HG02885 (cell line): ENCODE data around the gene TPBGL.

Experiments used
- ATAC-seq: cut with Tn5 transposase; IDR thresholded peaks from one replicate; pipeline ENCODE4 v1.9.1; 2021; ENCODE audit warnings: mild to moderate bottlenecking; ENCODE audit not compliant: unreplicated experiment, poor library complexity

TPBGL gene

GRCh38 chr11:75244052-75244814, 3.7 kb downstream of the TPBGL start:
- ATAC-seq = no peak

GRCh38 chr11:75245356-75246005, 4.9 kb downstream of the TPBGL start:
- ATAC-seq = no peak

DNA sequence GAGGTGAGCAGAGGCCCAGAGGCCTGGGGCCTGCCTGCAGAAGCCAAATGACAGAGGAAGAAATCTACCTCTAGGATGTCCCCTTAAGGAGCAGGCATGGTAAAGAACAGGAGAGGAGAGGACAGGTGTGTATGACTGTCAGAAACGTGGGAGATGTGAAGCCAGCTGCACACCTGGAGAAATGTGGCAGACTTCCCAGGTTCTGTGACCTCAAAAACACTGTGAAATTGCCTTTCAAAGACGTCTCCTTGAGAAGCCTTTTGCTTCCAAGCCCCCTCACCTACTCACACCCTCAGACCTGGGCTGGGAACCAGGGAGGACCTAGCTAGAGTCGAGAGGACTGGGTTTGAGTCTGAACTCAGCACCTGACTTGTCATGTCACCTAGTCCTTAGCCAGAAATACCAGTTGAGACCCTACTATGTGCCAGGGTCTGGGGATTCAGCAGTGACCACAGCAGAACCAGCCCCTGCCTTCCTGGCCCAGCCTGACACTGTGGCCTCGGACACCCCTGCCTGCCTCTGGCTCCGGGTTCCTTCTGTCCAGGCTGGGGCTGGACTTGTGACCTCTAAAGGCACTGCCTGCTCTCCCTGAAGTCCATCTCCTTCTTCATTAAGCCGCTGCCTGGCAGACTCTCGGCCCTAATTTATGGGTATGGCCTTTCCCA, 5.6 kb downstream of the TPBGL start:
- ATAC-seq = no peak

- ATAC-seq = no peak
These were observed 6.2 kb downstream of the TPBGL start for GRCh38 chr11:75246671-75247350.

DNA sequence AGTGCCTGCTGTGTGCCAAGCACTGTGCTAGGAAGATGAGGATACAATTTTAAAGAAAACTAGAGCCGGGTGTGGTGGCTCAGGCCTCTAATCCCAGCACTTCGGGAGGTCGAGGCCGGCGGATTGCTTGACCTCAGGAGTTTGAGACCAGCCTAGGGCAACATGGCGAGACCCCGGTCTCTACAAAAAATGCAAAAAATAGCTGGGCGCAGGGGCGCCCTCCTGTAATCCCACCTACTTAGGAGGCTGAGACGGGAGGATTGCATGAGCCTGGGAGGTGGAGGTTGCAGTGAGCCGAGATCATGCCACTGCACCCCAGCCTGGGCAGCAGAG, 8.3 kb downstream of the TPBGL start:
- ATAC-seq = peak; percentile 4

GRCh38 chr11:75249704-75250103, 9.1 kb downstream of the TPBGL start:
- ATAC-seq = no peak

DNA sequence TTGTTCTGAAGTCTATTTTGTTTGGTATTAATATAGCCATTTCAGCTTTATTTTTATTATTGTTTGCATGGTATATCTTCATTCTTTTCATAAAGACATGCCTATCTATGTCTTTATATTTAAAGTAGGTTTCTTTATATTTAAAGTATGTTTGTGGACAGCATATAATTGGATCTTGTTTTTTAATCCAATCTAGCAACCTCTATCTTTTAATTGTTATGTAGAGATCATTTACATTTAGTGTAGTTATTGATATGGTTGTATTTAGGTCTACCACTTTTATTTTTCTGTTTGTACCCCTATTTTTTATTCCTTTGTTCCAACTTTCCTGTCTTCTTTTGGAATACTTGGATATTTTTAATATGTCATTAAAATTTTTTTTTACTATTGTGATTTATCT, 13.8 kb downstream of the TPBGL start:
- no peak for ATAC-seq

GRCh38 chr11:75260396-75261170, 20.0 kb downstream of the TPBGL start:
- ATAC-seq = no peak

- no peak for ATAC-seq
These were observed 21.4 kb downstream of the TPBGL start for GRCh38 chr11:75261902-75262361.

DNA sequence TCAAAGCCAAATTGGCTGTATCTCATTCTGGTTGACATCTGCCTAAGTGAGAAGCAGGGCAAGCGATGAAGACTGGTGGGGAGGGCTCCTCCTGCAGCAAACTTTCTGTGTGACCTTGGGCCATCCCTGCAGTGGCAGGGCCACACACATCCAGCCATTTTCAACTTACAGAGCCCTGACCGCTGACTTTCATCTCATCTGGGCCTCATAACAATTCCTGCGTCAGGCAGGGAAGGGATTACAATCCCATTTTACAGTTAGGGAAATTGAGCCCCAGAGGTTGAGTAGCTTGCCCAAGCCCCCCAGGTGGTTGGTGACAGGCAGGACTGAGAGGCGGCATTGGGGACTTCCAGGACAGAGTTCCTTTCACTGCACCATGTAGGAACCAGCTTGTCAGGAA, 21.9 kb downstream of the TPBGL start:
- no peak for ATAC-seq

- ATAC-seq = no peak
These were observed 22.6 kb downstream of the TPBGL start for GRCh38 chr11:75262961-75263852.

DNA sequence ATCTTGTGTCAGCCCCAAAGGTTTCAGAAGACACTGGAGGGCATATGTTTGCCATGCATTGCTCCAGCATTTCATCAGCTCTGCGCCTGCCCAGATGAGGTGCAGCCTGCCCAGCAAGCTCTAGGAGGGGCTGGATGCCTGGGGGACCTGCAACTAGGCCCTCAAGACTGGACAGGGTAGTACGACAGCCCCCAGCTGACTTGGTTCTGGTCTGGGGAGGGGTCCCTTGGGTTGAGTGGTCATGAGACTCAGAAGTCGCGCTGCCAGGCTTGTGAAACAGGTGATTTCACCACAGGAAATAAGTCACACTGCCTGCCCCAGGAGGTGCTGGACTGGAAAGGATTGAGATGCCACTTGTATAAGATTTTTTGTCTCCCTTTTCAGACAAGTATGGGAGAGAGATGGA, 23.4 kb downstream of the TPBGL start:
- ATAC-seq = no peak

GRCh38 chr11:75264356-75264755, 23.8 kb downstream of the TPBGL start:
- no peak for ATAC-seq

DNA sequence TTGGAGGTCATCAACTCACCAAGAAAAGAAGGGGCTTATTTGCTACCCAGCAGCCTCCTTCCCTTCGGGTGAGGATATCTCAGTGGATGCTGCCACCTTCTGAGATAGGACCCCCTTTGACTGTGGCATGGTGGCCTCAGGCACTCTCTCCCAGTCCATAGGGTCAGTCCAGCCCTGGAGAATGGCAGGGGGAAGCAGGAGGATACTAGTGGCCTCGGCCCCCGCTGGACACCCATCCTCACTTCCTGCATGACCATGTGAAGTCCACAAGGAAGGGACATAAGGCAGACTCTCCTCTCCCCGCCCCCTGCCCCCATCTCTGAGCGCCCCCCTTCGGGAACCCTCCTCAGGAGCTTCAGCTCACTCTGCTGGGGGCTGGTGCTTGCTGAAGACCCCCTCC, 24.4 kb downstream of the TPBGL start:
- no peak for ATAC-seq

GRCh38 chr11:75265851-75266531, 25.4 kb downstream of the TPBGL start:
- ATAC-seq = no peak

DNA sequence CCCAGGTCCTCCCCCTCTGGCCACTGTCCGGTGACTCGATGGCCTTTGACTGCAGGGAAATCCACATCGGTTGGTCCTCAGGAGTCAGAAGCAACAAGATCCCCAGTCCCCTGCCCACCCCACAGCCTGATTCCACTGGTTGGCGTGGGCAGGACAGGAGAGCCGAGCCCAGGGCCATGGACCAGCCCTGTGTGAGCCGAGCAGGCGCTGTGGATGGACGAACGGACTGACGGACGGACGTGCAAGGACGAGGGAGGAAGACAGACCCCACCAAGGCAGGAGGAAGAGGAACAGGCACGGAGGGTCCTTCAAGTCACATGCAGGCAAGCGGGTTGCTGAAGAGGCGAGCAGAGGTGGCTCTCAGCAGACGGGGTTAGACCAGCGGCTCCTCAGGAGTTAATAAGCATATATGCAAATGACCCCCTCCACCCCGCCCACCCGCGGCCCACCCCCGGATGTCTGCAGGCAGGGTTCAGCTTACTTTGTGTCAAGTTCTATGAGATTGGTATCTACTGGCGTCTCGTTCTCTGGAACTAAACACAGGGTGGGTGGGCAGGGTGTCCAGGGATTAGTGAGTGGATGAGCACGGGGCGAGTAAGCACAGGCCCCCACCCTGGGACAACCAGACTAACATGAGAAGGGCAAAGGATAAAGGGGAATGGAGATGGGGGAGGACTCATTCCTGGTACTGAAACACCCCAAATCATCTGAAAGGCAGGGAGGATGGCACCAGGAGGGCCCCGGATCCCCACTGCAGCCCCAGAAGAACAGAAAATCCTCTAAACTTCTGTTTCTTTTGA, 26.8 kb downstream of the TPBGL start:
- ATAC-seq = no peak

GRCh38 chr11:75268626-75269366, 28.2 kb downstream of the TPBGL start:
- ATAC-seq = no peak
